Measurements from ENCODE around the gene PPP1R7. TPM values are rescaled to one million over a fixed set of nuclear protein-coding genes. Genes with fewer than 3 reads are reported as not detected.

Gene PPP1R7
- total RNA-seq, 1 experiment from 2014 or later, result 45.4 TPM

GRCh38 chr2:241140445-241140840 lies 9.8 kb upstream of the PPP1R7 start (continued):
- no peak for TF ChIP-seq REST (IDR thresholded peaks at IDR 0.05; ENCODE audit: low read depth)
- TF ChIP-seq CTCF (IDR thresholded peaks at IDR 0.05 in 2 of 3, conservative IDR thresholded peaks at IDR 0.05 in 1 of 3; ENCODE audit: borderline replicate concordance in 1 of 3, insufficient read depth in 1 of 3, low read depth in 2 of 3, low read length in 2 of 3), result no peak
- no peak for TF ChIP-seq ZFX (IDR thresholded peaks at IDR 0.05)
- TF ChIP-seq SIN3A (IDR thresholded peaks at IDR 0.05; ENCODE audit: low read depth), result no peak
- no peak for TF ChIP-seq RAD21 (IDR thresholded peaks at IDR 0.05; ENCODE audit: low read depth)

GRCh38 chr2:241141214-241141770 lies 9.0 kb upstream of the PPP1R7 start:
- TF ChIP-seq SRF (IDR thresholded peaks at IDR 0.05; ENCODE audit: low read depth) (no peak), CEBPB (IDR thresholded peaks at IDR 0.05; ENCODE audit: low read depth) (no peak)
- ATAC-seq (no peak), DNase-seq (ENCODE audit: low read depth, low spot score) (no peak)
- Histone ChIP-seq H3K4me1 (ENCODE audit: control insufficient read depth in 1 of 2, insufficient read depth in 2 of 2, low read length in 2 of 2) (no peaks in the 10 kb centered on the region), H3K4me3 (replicated peaks in 1 of 2; ENCODE audit: low read depth in 1 of 2, low read length in 2 of 2) (no peak overlapping the region), H3K4me2 (ENCODE audit: low read length) (no peak overlapping the region), H3K79me2 (ENCODE audit: insufficient read depth, low read length) (peaks cover 17% of the 10 kb centered on the region; the same call in 1 of the 2 replicates), H3K9ac (ENCODE audit: low read length) (no peak overlapping the region), H4K20me1 (ENCODE audit: insufficient read depth) (no peaks in the 10 kb centered on the region), H3K9me3 (ENCODE audit: control insufficient read depth in 1 of 2, insufficient read depth in 1 of 2, low read depth in 1 of 2, low read length in 2 of 2) (no peaks in the 10 kb centered on the region), H2AFZ (ENCODE audit: low read depth, low read length, poor library complexity, severe bottlenecking) (no peak overlapping the region), H3K27me3 (ENCODE audit: insufficient read depth, low read length) (no peaks in the 10 kb centered on the region), H3K9me2 (ENCODE audit: insufficient read depth) (no peaks in the 10 kb centered on the region), H3K27ac (ENCODE audit: low read depth, low read length) (no peak overlapping the region), H3K36me3 (ENCODE audit: control insufficient read depth in 1 of 2, insufficient read depth in 2 of 2, low read length in 2 of 2) (peaks cover 0 to 4% of the 10 kb centered on the region in 2 experiments; a peak in 2 of 4 replicates)
- CTCF ChIA-PET, result no interaction called here
- no TSS peak for BruUV-seq (replicated peaks)
- RAD21 ChIA-PET (ENCODE audit: low non-redundant PET in 1 of 2, low total read pairs in 2 of 2, uncharacterized antibody in 2 of 2, unreplicated experiment in 2 of 2), result no interaction called here
- POLR2A ChIA-PET, result interaction anchor here (1.7 kb wide), 1 partner anchor 9 kb away, joined by 4 read pairs; the partner anchor contains the start of gene PPP1R7
- intact Hi-C loops (cut with micrococcal nuclease), result no loop called here

Data from HCT116 (cell line).